ENCODE data around the gene YJEFN3.

YJEFN3 gene

GRCh38 chr19:19546751-19547162 is 18.0 kb downstream of the YJEFN3 start:
- no peak overlapping the region for H3K4me2 ChIP-seq (ENCODE audit: low read length)
- H3K27me3 ChIP-seq (ENCODE audit: low read depth, low read length): no peaks in the 10 kb centered on the region
- H3K9me3 ChIP-seq (ENCODE audit: insufficient read depth, low read length): no peaks in the 10 kb centered on the region
- no peak overlapping the region for H2AFZ ChIP-seq (ENCODE audit: low read depth, low read length)
- no peak overlapping the region for H3K4me3 ChIP-seq (ENCODE audit: low read length)
- H3K79me2 ChIP-seq (ENCODE audit: low read length): no peaks in the 10 kb centered on the region
- H3K9ac ChIP-seq (ENCODE audit: low read length): no peak overlapping the region
- H3K36me3 ChIP-seq (replicated peaks; ENCODE audit: low read depth, low read length): no peaks in the 10 kb centered on the region
- TF ChIP-seq EZH2phosphoT487 (IDR thresholded peaks at IDR 0.05; ENCODE audit: low read depth) (no peak), CTCF (IDR thresholded peaks at IDR 0.05; ENCODE audit: low read depth, low read length) (no peak)
- no peaks in the 10 kb centered on the region for H3K4me1 ChIP-seq (ENCODE audit: low read length)
- no peaks in the 10 kb centered on the region for H4K20me1 ChIP-seq (ENCODE audit: insufficient read depth, low read length)
- no peak overlapping the region for H3K27ac ChIP-seq (ENCODE audit: low read length)

- Histone ChIP-seq H3K9ac (ENCODE audit: low read length) (no peak overlapping the region), H3K4me1 (ENCODE audit: low read length) (no peaks in the 10 kb centered on the region), H3K79me2 (ENCODE audit: low read length) (no peaks in the 10 kb centered on the region), H3K4me2 (ENCODE audit: low read length) (no peak overlapping the region), H2AFZ (ENCODE audit: low read depth, low read length) (no peak overlapping the region), H3K27me3 (ENCODE audit: low read depth, low read length) (no peaks in the 10 kb centered on the region), H3K9me3 (ENCODE audit: insufficient read depth, low read length) (no peaks in the 10 kb centered on the region), H3K36me3 (replicated peaks; ENCODE audit: low read depth, low read length) (no peaks in the 10 kb centered on the region), H3K4me3 (ENCODE audit: low read length) (no peak overlapping the region), H4K20me1 (ENCODE audit: insufficient read depth, low read length) (no peaks in the 10 kb centered on the region), H3K27ac (ENCODE audit: low read length) (no peak overlapping the region)
- TF ChIP-seq EZH2phosphoT487 (IDR thresholded peaks at IDR 0.05; ENCODE audit: low read depth) (no peak), CTCF (IDR thresholded peaks at IDR 0.05; ENCODE audit: low read depth, low read length) (no peak)
These were observed 19.1 kb downstream of the YJEFN3 start for GRCh38 chr19:19547674-19548336.

- Histone ChIP-seq H4K20me1 (ENCODE audit: insufficient read depth, low read length) (no peaks in the 10 kb centered on the region), H3K9me3 (ENCODE audit: insufficient read depth, low read length) (no peaks in the 10 kb centered on the region), H2AFZ (ENCODE audit: low read depth, low read length) (no peak overlapping the region), H3K4me2 (ENCODE audit: low read length) (no peak overlapping the region), H3K9ac (ENCODE audit: low read length) (no peak overlapping the region), H3K27ac (ENCODE audit: low read length) (no peak overlapping the region), H3K79me2 (ENCODE audit: low read length) (no peaks in the 10 kb centered on the region), H3K4me1 (ENCODE audit: low read length) (no peaks in the 10 kb centered on the region), H3K4me3 (ENCODE audit: low read length) (no peak overlapping the region), H3K27me3 (ENCODE audit: low read depth, low read length) (no peaks in the 10 kb centered on the region), H3K36me3 (replicated peaks; ENCODE audit: low read depth, low read length) (no peaks in the 10 kb centered on the region)
- TF ChIP-seq CTCF (IDR thresholded peaks at IDR 0.05; ENCODE audit: low read depth, low read length): no peak
- TF ChIP-seq EZH2phosphoT487 (IDR thresholded peaks at IDR 0.05; ENCODE audit: low read depth): no peak
These were observed 20.4 kb downstream of the YJEFN3 start for GRCh38 chr19:19548915-19549759.

- Histone ChIP-seq H3K36me3 (replicated peaks; ENCODE audit: low read depth, low read length) (no peaks in the 10 kb centered on the region), H3K9me3 (ENCODE audit: insufficient read depth, low read length) (no peaks in the 10 kb centered on the region), H3K4me2 (ENCODE audit: low read length) (no peak overlapping the region), H4K20me1 (ENCODE audit: insufficient read depth, low read length) (no peaks in the 10 kb centered on the region), H3K4me1 (ENCODE audit: low read length) (no peaks in the 10 kb centered on the region), H2AFZ (ENCODE audit: low read depth, low read length) (no peak overlapping the region), H3K9ac (ENCODE audit: low read length) (no peak overlapping the region), H3K27ac (ENCODE audit: low read length) (no peak overlapping the region), H3K4me3 (ENCODE audit: low read length) (no peak overlapping the region), H3K27me3 (ENCODE audit: low read depth, low read length) (no peaks in the 10 kb centered on the region), H3K79me2 (ENCODE audit: low read length) (no peaks in the 10 kb centered on the region)
- TF ChIP-seq CTCF (IDR thresholded peaks at IDR 0.05; ENCODE audit: low read depth, low read length): no peak
- no peak for TF ChIP-seq EZH2phosphoT487 (IDR thresholded peaks at IDR 0.05; ENCODE audit: low read depth)
These were observed 21.2 kb downstream of the YJEFN3 start for GRCh38 chr19:19549804-19550464.
